GM19324 (cell line): ENCODE measurements around the gene SEZ6L2.
A peak's percentile ranks its signal among the peaks of the same experiment; 100 is the strongest.
"Not testable (repeated sequence)": the region's sequence is repeated elsewhere in the genome, so short reads cannot be mapped to it uniquely, and the experiment has no call there.

Experiments
- ATAC-seq: cut with Tn5 transposase; IDR thresholded peaks from one replicate; pipeline ENCODE4 v1.9.1; 2021; ENCODE audit warnings: mild to moderate bottlenecking, moderate library complexity; ENCODE audit not compliant: unreplicated experiment, low FRiP score

Gene SEZ6L2

GRCh38 chr16:29910819-29911675 is 11.7 kb upstream of the SEZ6L2 start:
- ATAC-seq: no peak

- not testable (repeated sequence) for ATAC-seq
Observed at GRCh38 chr16:29909851-29910250, 10.5 kb upstream of the SEZ6L2 start.

GRCh38 chr16:29909391-29909790 is 10.0 kb upstream of the SEZ6L2 start:
- ATAC-seq: no peak

- ATAC-seq: no peak
Observed at GRCh38 chr16:29908719-29909220, 9.4 kb upstream of the SEZ6L2 start.

- ATAC-seq: no peak
Observed at GRCh38 chr16:29907973-29908372, 8.6 kb upstream of the SEZ6L2 start.

- no peak for ATAC-seq
Observed at GRCh38 chr16:29906520-29907244, 7.3 kb upstream of the SEZ6L2 start.

- ATAC-seq: no peak
Observed at GRCh38 chr16:29905668-29906067, 6.3 kb upstream of the SEZ6L2 start.

- ATAC-seq: no peak
Observed at GRCh38 chr16:29904947-29905346, 5.6 kb upstream of the SEZ6L2 start.

GRCh38 chr16:29903590-29903989 is 4.2 kb upstream of the SEZ6L2 start:
- ATAC-seq: no peak

GRCh38 chr16:29901607-29901945 is 2.2 kb upstream of the SEZ6L2 start:
- no peak for ATAC-seq

GRCh38 chr16:29900888-29901606 is 1.7 kb upstream of the SEZ6L2 start:
- ATAC-seq: no peak

GRCh38 chr16:29900102-29900887 is 945 bp upstream of the SEZ6L2 start, which contains the start of gene ASPHD1:
Gene ASPHD1 (plus strand): TSS chr16:29900488. CDS start chr16:29900972, 484 bp downstream.
- ATAC-seq: peak; percentile 69

GRCh38 chr16:29898804-29899515 is 390 bp downstream of the SEZ6L2 start:
- ATAC-seq: no peak

GRCh38 chr16:29898135-29898803 is 1.1 kb downstream of the SEZ6L2 start:
- ATAC-seq: no peak

- ATAC-seq: no peak
Observed at GRCh38 chr16:29897333-29897732, 2.0 kb downstream of the SEZ6L2 start.

- no peak for ATAC-seq
Observed at GRCh38 chr16:29896841-29897240, 2.5 kb downstream of the SEZ6L2 start.

- ATAC-seq: no peak
Observed at GRCh38 chr16:29894352-29894751, 5.0 kb downstream of the SEZ6L2 start.

GRCh38 chr16:29893553-29893952 is 5.8 kb downstream of the SEZ6L2 start:
- ATAC-seq: no peak

GRCh38 chr16:29892458-29892813 is 6.9 kb downstream of the SEZ6L2 start:
- ATAC-seq: no peak
